Measurements from ENCODE around the gene ARHGAP1.
"Not testable (repeated sequence)": the region's sequence is repeated elsewhere in the genome, so short reads cannot be mapped to it uniquely, and the experiment has no call there.

The ARHGAP1 gene

DNA sequence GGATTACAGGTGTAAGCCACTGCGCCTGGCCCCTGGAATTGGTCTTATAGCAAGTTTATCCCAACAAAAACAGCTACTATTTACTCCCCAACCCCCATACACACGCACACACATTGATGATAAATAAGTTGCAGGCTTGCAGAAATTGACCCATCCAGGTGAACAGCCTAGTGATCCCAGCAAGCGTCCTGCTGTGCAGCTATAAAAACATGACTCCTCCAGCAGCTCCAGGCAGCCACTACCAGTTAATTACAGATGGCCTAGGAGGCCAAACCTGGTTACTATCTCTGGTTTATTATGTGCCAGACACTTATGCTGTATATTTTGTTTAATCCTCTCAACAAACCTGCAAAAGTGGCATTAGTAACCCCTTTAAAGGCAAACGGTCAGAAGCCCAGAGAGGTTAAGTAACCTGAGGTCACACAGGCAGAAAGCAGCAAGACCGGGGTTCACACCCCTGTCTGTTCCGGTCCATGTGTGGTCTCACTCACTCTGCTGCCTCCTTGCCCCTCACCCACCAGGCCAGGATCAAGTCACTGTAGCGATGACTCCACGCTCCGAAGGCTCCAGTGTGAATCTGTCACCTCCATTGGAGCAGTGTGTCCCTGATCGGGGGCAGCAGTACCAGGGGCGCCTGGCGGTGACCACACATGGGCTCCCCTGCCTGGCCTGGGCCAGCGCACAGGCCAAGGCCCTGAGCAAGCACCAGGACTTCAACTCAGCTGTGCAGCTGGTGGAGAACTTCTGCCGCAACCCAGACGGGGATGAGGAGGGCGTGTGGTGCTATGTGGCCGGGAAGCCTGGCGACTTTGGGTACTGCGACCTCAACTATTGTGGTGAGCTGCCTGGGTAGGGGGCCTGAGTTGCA is 25.2 kb upstream of the ARHGAP1 start:
- no peak overlapping the region for H3K4me3 ChIP-seq
- no peak overlapping the region for H3K27ac ChIP-seq

DNA sequence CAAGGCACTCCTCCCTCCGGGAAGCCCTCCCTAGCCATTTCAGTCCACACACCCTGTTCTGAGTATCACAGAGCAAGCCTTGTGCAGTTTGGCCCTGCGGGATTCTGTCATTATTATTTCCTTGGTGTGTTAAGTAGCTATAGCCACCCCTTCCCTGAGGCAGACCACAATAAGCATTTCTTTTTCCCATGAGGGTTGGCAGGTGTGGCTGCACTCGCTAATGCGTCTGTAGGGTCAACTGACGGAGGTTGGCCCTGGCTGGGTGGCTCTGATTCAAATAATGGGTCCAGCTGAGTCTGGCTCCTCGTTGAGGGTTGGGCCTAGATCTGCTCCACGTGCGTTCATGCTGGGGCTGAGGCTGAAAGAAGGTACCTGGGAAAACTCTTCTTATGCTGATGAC is 23.7 kb upstream of the ARHGAP1 start:
- Histone ChIP-seq H3K27ac (peak overlapping the region in 1 of 21 experiments; percentile 31), H3K4me3 (no peak overlapping the region)

GRCh38 chr11:46723359-46723680 is 22.9 kb upstream of the ARHGAP1 start:
- peak overlapping the region in 2 of 21 experiments; percentile 6 to 31 for H3K27ac ChIP-seq

DNA sequence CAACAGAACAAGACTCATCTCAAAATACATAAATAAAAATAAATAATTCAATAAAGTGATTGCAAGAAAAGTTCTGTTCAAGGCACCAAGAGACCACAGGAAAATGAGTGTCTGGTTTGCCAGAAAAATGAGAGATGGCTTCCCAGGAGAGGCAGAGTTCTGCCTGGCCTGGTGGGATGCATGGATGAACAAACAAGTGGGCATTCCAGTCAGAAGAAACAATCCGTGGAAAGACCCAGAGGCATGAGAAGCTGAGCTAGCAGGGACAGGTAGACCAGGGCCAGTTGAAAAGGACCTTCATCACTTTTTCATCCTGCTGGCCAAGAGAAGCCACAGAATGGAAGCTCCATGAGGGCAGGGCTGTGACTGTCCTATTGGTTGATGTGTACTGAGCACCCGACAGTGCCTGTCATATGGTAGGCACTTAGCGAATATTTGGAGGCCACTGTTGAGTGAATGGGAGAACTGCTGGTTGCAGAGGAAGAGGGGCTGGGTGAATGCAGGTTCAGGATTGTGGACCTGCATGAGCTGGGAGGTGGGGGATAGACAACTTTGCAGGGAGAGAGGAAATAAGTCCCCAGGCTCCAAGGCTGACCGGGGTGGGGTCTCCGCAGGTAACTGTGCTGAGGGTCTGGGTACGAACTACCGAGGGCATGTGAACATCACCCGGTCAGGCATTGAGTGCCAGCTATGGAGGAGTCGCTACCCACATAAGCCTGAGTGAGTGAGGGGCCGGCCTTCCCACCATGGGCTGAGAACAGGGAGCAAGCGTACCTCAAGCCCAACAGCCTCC is 22.3 kb upstream of the ARHGAP1 start:
- Histone ChIP-seq H3K27ac (no peak overlapping the region), H3K4me3 (no peak overlapping the region)

More at GRCh38 chr11:46723359-46723680, 22.9 kb upstream of the ARHGAP1 start:
- H3K4me3 ChIP-seq = no peak overlapping the region

- Histone ChIP-seq H3K4me3 (no peak overlapping the region), H3K27ac (no peak overlapping the region)
Observed at GRCh38 chr11:46721286-46721685, 20.9 kb upstream of the ARHGAP1 start.

- no peak overlapping the region for H3K27ac ChIP-seq
- H3K4me3 ChIP-seq = no peak overlapping the region
Observed at GRCh38 chr11:46719543-46720218, 19.3 kb upstream of the ARHGAP1 start.

DNA sequence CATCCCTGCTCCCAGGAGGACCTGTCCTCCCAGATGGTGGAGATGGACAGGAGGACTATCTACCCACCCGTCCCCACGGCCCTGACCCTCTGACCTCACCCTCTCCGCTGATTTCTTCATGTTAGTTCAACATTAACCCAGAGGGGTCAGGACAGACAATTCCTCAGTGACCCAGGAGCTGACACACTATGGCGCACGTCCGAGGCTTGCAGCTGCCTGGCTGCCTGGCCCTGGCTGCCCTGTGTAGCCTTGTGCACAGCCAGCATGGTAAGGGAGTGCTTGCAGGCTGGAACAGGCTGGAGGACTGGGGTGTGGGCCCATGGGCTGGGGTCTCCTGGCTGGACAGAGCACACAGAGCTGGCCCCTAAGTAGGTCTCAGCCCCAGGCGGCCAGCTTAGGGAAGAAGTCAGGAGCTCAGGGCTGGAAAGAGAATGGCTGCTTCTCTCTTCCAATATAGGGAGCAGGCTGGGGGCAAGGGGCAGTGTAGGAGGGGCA is 18.7 kb upstream of the ARHGAP1 start, which contains the start of gene F2:
Gene F2, plus strand, starts transcription at position 166 of the 495 bp plus-strand sequence. Its CDS starts 23 bp downstream, at position 189.
- no peak within 1 kb of the TSS for H3K27ac ChIP-seq
- H3K4me3 ChIP-seq = no peak within 1 kb of the TSS

- no peak overlapping the region for H3K27ac ChIP-seq
- H3K4me3 ChIP-seq = no peak overlapping the region
Observed at GRCh38 chr11:46718155-46719019, 18.0 kb upstream of the ARHGAP1 start.

GRCh38 chr11:46717825-46718154 is 17.4 kb upstream of the ARHGAP1 start:
- not testable (repeated sequence) for H3K4me3 ChIP-seq

DNA sequence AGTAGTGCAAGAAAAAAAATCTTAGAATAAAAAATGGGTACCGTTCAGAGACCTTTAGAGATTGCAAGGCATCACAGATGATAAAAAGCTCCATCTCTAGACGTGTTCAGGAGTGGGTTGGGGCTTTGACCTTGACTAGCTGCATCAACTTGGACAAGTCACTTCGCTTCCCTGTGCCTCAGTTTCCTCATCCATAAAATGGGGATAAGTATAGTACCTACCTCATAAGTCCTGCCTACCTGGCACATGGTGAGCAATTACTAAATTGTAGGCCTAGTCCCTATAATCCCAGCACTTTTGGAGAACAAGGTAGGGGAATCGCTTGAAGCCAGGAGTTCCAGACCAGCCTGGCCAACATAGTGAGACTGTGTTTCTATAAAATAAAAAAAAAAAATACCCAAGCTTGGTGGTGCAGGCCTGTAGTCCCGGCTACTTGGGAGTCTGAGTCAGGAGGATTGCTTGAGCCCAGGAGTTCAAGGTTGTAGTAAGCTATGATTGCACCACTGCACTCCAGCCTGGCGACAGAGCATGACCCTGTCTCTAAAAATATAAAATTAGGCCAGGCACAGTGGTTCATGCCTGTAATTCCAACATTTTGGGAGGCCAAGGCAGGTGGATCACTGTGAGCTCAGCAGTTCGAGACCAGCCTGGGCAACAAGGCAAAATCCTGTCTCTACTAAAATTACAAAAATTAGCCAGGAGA is 12.6 kb upstream of the ARHGAP1 start:
- Histone ChIP-seq H3K4me3 (no peak overlapping the region), H3K27ac (peak overlapping the region in 6 of 21 experiments; percentile 12 to 85 (median 63))

More at GRCh38 chr11:46717825-46718154, 17.4 kb upstream of the ARHGAP1 start:
- H3K27ac ChIP-seq = not testable (repeated sequence)

DNA sequence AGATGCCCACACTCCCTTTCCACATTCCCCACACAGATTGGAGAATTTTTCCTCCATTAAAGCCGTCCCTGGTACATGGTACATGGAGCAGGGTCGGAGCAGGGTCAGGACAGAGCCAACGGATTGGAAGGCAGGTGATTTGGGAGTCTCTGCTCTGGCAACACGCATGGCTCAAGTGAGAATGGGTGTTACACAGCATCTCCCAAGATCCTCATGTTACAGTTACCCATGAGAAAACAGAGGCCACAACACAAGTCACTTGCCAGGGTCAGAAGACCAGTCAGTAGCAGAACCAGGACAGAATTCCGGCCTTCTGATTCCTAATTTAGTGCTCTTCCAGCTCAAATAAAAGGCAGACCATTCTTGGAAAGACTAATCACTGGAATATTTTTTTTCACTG is 10.9 kb upstream of the ARHGAP1 start:
- peak overlapping the region in 20 of 21 experiments; percentile 29 to 90 (median 64) for H3K27ac ChIP-seq

GRCh38 chr11:46710821-46711269 is 10.4 kb upstream of the ARHGAP1 start:
- Histone ChIP-seq H3K27ac (peak overlapping the region in 20 of 21 experiments; percentile 29 to 90 (median 64)), H3K4me3 (no peak overlapping the region)

More for the DNA sequence above, 10.9 kb upstream of the ARHGAP1 start:
- no peak overlapping the region for H3K4me3 ChIP-seq

- peak overlapping the region in 1 of 21 experiments; percentile 85 for H3K27ac ChIP-seq
- H3K4me3 ChIP-seq = not testable (repeated sequence)
Observed at GRCh38 chr11:46709351-46709750, 8.9 kb upstream of the ARHGAP1 start.

- no peak overlapping the region for H3K27ac ChIP-seq
Observed at GRCh38 chr11:46706886-46707285, 6.5 kb upstream of the ARHGAP1 start.

GRCh38 chr11:46705070-46705688 is 4.8 kb upstream of the ARHGAP1 start:
- Histone ChIP-seq H3K4me3 (no peak overlapping the region), H3K27ac (no peak overlapping the region)

More at GRCh38 chr11:46706886-46707285, 6.5 kb upstream of the ARHGAP1 start:
- H3K4me3 ChIP-seq = no peak overlapping the region

DNA sequence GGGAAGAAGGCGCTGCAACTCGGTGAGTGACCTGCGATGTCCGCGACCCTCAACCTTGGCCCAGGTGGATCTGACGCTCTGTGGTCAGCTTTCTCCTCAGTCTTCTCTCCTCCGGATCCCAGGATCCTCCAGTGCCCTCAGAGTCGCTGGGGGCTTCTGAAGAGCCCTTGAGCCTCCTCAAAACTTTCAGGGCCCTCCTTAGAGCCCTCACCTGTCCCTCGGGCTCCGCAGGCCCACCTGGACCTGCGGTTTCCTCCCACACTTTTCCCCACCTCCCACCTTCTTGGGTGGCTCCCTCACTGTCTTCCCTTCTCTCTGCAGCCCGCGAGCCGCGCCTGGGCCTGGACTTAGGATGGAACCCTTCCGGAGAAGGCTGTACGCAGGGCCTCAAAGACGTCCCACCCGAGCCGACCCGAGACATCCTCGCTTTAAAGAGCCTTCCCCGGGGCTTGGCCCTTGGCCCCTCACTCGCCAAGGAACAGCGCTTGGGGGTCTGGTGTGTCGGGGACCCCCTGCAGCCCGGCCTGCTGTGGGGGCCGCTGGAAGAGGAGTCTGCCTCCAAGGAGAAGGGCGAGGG is 747 bp upstream of the ARHGAP1 start:
- Histone ChIP-seq H3K27ac (peak overlapping the region; percentile 88 to 100 (median 95)), H3K4me3 (peak overlapping the region; percentile 77 to 97 (median 90))

DNA sequence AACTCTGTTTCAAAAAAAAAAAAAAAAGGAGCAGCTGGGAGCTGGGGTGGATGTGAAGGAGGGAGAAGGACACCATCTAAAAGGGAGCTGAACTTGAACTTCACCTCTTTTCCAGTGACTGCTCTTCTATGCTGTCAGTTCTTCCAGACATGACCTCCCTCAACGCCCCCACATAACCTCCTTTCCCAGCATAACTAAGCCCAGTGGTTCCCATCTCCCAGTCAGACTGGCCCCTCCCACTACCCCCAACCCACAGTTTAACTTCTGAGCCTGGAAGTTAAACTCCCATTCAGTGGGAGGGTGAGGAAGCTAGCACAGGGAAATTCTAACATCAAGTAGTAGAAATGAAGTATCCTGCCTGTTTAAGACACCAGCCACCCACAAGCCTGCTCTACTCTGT is 1.8 kb downstream of the ARHGAP1 start:
- Histone ChIP-seq H3K27ac (peak overlapping the region in 5 of 21 experiments; percentile 19 to 97 (median 73)), H3K4me3 (no peak overlapping the region)

Data from skin epidermis (tissue), 12 donors.